ENCODE measurements around the gene USP5.

DNA sequence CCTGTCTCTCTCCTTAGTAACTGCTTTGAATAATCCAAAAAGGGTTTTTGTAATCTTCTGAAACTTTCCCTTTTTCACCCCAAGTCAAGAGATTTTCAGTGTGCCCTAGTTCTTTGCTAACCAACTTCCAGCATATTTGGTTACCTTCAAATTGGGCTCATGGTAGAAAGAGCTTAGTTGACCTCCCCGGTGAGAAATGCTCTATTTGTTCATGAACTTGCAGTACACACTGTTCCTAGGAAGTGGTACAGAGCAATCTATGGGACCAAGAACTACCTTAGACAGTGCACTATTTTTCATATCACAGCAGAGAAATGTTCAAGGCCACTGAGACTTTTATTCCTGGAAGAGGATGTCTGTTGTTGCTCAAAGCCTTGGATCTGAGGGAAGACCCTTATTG is 1.7 kb downstream of the USP5 start:
- TF ChIP-seq CTCF (IDR thresholded peaks at IDR 0.05; ENCODE audit: insufficient read depth, low read length, poor library complexity, severe bottlenecking): no peak
- TF ChIP-seq EZH2phosphoT487 (conservative IDR thresholded peaks at IDR 0.05; ENCODE audit: low read length): no peak
